ENCODE measurements around the gene HTD2.

DNA sequence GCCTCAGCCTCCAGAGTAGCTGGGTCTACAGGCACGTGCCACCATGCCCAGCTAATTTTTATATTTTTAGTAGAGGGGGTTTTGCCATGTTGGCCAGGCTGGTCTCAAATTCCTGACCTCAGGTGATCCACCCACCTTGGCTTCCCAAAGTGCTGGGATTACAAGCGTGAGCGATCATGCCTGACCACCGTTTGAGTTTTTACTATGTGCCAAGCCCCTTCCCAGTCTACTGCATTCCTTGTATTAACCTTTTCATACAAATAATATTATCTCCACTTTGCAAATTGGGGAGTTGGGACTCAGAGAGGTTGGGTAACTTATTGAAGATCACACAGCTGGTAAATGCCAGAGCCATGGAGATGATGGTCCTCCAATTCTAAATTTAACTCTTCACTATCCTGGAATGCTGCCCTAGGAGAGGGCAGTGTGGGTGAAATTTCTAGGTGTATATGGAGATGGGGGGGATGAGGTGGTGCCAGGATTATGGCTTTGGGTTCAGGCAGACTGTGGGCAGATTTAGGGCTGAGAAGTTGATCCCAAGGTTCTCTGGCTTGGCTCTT is 25.4 kb downstream of the HTD2 start:
- TF ChIP-seq ZBTB43 (CRISPR knock-in tag; IDR thresholded peaks at IDR 0.05): no peak
- TF ChIP-seq NR2C2 (CRISPR knock-in tag; IDR thresholded peaks at IDR 0.05): no peak
- TF ChIP-seq, protein P1, sequence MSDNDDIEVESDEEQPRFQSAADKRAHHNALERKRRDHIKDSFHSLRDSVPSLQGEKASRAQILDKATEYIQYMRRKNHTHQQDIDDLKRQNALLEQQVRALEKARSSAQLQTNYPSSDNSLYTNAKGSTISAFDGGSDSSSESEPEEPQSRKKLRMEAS (CRISPR knock-in tag; IDR thresholded peaks at IDR 0.05): no peak
- TF ChIP-seq, protein P2, sequence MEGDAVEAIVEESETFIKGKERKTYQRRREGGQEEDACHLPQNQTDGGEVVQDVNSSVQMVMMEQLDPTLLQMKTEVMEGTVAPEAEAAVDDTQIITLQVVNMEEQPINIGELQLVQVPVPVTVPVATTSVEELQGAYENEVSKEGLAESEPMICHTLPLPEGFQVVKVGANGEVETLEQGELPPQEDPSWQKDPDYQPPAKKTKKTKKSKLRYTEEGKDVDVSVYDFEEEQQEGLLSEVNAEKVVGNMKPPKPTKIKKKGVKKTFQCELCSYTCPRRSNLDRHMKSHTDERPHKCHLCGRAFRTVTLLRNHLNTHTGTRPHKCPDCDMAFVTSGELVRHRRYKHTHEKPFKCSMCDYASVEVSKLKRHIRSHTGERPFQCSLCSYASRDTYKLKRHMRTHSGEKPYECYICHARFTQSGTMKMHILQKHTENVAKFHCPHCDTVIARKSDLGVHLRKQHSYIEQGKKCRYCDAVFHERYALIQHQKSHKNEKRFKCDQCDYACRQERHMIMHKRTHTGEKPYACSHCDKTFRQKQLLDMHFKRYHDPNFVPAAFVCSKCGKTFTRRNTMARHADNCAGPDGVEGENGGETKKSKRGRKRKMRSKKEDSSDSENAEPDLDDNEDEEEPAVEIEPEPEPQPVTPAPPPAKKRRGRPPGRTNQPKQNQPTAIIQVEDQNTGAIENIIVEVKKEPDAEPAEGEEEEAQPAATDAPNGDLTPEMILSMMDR (IDR thresholded peaks at IDR 0.05): no peak
- no peak for TF ChIP-seq CREB1 (CRISPR knock-in tag; IDR thresholded peaks at IDR 0.05)
- no peak for TF ChIP-seq ZNF281 (CRISPR knock-in tag; IDR thresholded peaks at IDR 0.05)
- no peak for TF ChIP-seq NR1H2 (CRISPR knock-in tag; IDR thresholded peaks at IDR 0.05)
- TF ChIP-seq FOXK1 (CRISPR knock-in tag; IDR thresholded peaks at IDR 0.05): no peak
- no peak for TF ChIP-seq CREM (CRISPR knock-in tag; IDR thresholded peaks at IDR 0.05)
- no peak for TF ChIP-seq ZNF512 (CRISPR knock-in tag; IDR thresholded peaks at IDR 0.05; ENCODE audit: borderline replicate concordance)
